ENCODE results near the gene HSF2BP.

- TF ChIP-seq CTCF (IDR thresholded peaks at IDR 0.05) (no peak), POLR2A (IDR thresholded peaks at IDR 0.05) (no peak), POLR2AphosphoS5 (IDR thresholded peaks at IDR 0.05) (no peak)
Measured at GRCh38 chr21:43708745-43709381, 49.6 kb upstream of the HSF2BP start.

Measured in breast epithelium (tissue), 3 donors.